ENCODE results near the gene RPL26.
"Not testable (repeated sequence)": the region's sequence is repeated elsewhere in the genome, so short reads cannot be mapped to it uniquely, and the experiment has no call there.

The RPL26 gene

GRCh38 chr17:8387914-8388651 is 5.1 kb upstream of the RPL26 start:
- TF ChIP-seq, protein P1, sequence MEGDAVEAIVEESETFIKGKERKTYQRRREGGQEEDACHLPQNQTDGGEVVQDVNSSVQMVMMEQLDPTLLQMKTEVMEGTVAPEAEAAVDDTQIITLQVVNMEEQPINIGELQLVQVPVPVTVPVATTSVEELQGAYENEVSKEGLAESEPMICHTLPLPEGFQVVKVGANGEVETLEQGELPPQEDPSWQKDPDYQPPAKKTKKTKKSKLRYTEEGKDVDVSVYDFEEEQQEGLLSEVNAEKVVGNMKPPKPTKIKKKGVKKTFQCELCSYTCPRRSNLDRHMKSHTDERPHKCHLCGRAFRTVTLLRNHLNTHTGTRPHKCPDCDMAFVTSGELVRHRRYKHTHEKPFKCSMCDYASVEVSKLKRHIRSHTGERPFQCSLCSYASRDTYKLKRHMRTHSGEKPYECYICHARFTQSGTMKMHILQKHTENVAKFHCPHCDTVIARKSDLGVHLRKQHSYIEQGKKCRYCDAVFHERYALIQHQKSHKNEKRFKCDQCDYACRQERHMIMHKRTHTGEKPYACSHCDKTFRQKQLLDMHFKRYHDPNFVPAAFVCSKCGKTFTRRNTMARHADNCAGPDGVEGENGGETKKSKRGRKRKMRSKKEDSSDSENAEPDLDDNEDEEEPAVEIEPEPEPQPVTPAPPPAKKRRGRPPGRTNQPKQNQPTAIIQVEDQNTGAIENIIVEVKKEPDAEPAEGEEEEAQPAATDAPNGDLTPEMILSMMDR (IDR thresholded peaks at IDR 0.05; ENCODE audit: control insufficient read depth, insufficient read depth, low read depth, low read length, missing control alignments) = no peak
- DNase-seq (ENCODE audit: low read depth) = no peak
- H3K4me3 ChIP-seq (ENCODE audit: control insufficient read depth, low read depth, low read length) = no peak overlapping the region

- no peak for DNase-seq (ENCODE audit: low read depth)
- no peak overlapping the region for H3K4me3 ChIP-seq (ENCODE audit: control insufficient read depth, low read depth, low read length)
- TF ChIP-seq, protein P1 (IDR thresholded peaks at IDR 0.05; ENCODE audit: control insufficient read depth, insufficient read depth, low read depth, low read length, missing control alignments) = no peak
These were observed 3.8 kb upstream of the RPL26 start for GRCh38 chr17:8386841-8387240.

- DNase-seq (ENCODE audit: low read depth) = peak; percentile 67
- H3K4me3 ChIP-seq (ENCODE audit: control insufficient read depth, low read depth, low read length) = no peak overlapping the region
- TF ChIP-seq, protein P1 (IDR thresholded peaks at IDR 0.05; ENCODE audit: control insufficient read depth, insufficient read depth, low read depth, low read length, missing control alignments) = no peak
These were observed 1.9 kb upstream of the RPL26 start for GRCh38 chr17:8384801-8385378.

GRCh38 chr17:8382880-8383142 is 182 bp downstream of the RPL26 start:
- no peak for DNase-seq (ENCODE audit: low read depth)
- H3K4me3 ChIP-seq (ENCODE audit: control insufficient read depth, low read depth, low read length) = peak overlapping the region; percentile 83
- TF ChIP-seq, protein P1 (IDR thresholded peaks at IDR 0.05; ENCODE audit: control insufficient read depth, insufficient read depth, low read depth, low read length, missing control alignments) = no peak

DNA sequence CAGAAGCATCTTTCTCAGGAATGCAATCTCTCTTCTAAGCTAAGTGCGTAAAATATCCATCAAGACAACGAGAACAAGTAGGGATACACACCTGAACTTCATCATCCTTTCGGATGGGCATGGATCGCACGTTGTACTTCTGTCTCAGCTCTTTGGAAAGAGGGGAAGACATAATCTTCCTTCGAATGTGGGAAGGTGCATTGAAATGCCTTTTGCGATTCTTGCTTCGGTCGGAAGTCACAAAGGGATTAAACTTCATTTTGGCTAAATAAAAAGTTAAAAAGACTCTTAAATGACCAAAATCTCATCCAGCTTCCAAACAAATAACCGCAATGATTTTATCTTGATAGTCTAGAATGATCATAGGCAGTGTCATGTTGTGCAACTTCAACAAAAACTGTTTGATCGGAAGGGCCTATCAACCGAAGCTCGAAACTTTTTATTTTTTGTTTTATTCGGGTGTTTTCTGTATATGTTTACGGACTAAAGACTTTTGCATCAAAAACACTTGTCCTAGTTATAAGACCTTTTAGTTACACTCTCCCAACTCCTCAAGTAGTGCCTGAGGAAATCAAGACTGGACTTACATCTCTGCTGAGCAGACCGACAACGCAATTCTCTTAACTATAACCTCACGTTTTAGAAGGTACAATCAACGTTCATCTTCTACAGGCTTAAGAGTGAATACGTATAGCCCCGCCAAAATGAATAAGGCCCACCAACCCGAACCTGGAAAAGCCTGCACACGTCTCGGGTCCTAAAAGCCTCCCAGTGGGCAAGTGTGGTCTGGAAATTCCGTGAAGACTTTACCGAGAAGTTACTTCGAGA is 727 bp downstream of the RPL26 start:
- TF ChIP-seq, protein P1 (IDR thresholded peaks at IDR 0.05; ENCODE audit: control insufficient read depth, insufficient read depth, low read depth, low read length, missing control alignments) = no peak
- no peak for DNase-seq (ENCODE audit: low read depth)
- peak overlapping the region; percentile 83 for H3K4me3 ChIP-seq (ENCODE audit: control insufficient read depth, low read depth, low read length)

DNA sequence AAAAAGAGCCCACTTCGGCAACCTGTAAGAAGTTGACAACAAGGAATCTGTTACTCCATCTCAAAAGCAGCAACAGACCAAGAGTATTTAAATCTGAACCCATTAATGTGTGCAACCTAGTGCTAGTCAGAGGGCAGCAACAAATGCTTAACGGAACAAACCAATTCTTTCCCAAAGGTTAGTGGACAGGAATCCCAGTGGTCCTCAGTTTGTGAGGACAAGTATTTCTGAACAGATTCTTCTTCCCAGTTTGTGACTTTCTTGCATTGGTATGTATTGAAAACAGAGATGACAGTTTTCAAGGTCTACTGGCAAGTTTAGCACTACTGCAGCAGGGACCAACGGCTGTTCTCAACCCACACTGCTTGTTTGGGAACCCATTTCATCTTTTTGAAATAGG is 2.9 kb downstream of the RPL26 start:
- H3K4me3 ChIP-seq (ENCODE audit: control insufficient read depth, low read depth, low read length) = no peak overlapping the region
- no peak for DNase-seq (ENCODE audit: low read depth)
- TF ChIP-seq, protein P1 (IDR thresholded peaks at IDR 0.05; ENCODE audit: control insufficient read depth, insufficient read depth, low read depth, low read length, missing control alignments) = no peak

GRCh38 chr17:8378117-8378516 is 4.9 kb downstream of the RPL26 start:
- H3K4me3 ChIP-seq (ENCODE audit: control insufficient read depth, low read depth, low read length); DNase-seq (ENCODE audit: low read depth): not testable (repeated sequence)
